ENCODE results near the gene INPP5F.
"Not testable (repeated sequence)": the region's sequence is repeated elsewhere in the genome, so short reads cannot be mapped to it uniquely, and the experiment has no call there.

The INPP5F gene

GRCh38 chr10:119707331-119707730 lies 18.5 kb upstream of the INPP5F start:
- not testable (repeated sequence) for FAIRE-seq

GRCh38 chr10:119710935-119711334 lies 14.9 kb upstream of the INPP5F start:
- not testable (repeated sequence) for FAIRE-seq

GRCh38 chr10:119713744-119714483 lies 11.9 kb upstream of the INPP5F start:
- FAIRE-seq, result no peak

GRCh38 chr10:119714484-119714816 lies 11.4 kb upstream of the INPP5F start:
- no peak for FAIRE-seq

GRCh38 chr10:119715628-119716505 lies 10.0 kb upstream of the INPP5F start:
- FAIRE-seq, result no peak

- no peak for FAIRE-seq
Measured at GRCh38 chr10:119723161-119723560, 2.7 kb upstream of the INPP5F start.

- no peak for FAIRE-seq
Measured at GRCh38 chr10:119723624-119724023, 2.2 kb upstream of the INPP5F start.

- no peak for FAIRE-seq
Measured at GRCh38 chr10:119724593-119725516, 995 bp upstream of the INPP5F start.

DNA sequence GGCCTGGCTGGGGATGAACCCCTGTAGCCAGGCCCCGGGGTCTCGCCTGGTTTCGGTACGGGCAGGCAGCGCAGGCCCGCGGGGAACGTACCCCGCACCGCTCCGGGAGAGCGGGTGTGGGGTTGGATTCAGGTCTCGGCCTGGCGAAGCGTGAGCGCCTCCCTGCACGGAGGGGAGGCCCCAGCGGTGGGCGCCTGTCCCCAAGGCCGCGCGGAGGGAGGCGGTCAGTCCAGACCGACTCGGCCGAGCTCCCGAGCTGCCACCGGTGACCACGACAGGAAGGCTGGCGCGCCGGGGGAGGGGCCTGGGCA lies 378 bp upstream of the INPP5F start:
- no peak for FAIRE-seq

- no peak for FAIRE-seq
Measured at GRCh38 chr10:119726676-119727261, 919 bp downstream of the INPP5F start.

DNA sequence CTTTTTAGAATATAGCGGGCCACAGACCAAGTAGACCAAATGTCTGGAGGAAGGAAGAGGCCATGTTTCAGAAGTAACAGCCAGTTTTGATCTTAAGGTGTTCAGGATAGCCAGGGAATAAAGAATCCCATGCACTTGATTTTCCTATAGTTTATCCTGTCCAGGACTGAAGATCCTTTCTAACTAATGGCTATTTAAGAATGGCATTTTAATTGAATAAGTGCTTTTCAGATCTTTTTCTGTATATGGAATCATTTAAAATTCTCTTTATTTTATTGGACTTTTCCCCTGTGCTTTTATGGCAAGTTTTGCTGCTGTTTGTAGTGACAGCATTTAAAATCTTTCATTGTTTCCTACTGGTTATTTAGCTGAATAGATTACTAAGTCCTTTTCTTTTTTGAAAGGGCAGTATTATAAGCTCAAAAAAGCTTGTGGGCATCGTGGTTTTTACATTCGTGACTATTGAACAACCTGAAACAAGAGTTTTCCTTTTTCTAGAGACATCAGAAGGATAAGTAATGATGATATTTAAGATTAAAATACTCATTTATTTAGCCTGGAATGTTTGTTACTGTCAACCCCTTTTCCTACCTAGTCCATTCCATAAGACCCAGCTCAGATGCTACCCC lies 2.4 kb downstream of the INPP5F start:
- no peak for FAIRE-seq

DNA sequence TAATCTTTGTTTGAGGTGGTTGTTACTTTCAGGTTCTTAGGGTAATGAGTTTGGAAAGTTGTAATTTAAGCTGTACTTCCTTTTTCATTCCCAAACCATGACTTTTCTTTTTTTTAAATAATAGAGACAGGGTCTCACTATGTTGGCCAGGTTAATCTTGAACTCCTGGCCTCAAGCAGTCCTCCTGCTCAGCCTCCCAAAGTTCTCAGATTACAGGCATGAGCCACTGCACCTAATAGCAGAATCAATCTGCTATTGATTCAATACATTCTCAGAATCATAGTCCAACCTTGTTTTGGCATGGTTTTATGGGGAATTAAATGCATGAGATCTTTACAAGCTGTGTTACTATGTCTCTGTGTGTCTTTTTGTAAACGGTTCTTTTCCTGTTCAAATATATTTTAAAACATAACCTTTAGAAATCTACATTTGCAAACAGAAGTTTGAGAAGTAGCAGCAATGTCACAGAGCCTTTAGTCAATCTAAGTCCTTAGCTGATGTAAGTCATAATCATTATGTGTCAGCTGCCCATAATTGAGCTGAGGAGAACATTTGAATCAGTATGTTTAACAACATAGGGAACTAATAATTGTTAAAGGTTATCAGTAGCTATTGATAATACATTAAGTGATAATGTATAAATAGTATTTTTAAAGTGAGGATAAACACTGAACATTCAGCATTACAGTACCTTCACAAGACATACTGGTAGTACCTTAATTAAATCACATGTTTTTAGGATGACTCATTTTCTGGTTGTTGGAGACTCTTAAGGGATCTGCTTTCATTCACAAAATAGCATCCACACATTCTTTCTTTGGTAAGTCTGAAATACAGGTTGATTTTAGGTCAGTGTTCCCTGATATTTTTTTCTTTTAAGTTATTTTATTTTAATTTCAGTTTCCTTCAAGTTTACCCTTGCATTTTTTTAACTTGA lies 8.8 kb downstream of the INPP5F start:
- FAIRE-seq, result peak; percentile 96

GRCh38 chr10:119735451-119735850 lies 9.6 kb downstream of the INPP5F start:
- no peak for FAIRE-seq

GRCh38 chr10:119736220-119736619 lies 10.4 kb downstream of the INPP5F start:
- no peak for FAIRE-seq

GRCh38 chr10:119737039-119737663 lies 11.3 kb downstream of the INPP5F start:
- FAIRE-seq, result no peak

DNA sequence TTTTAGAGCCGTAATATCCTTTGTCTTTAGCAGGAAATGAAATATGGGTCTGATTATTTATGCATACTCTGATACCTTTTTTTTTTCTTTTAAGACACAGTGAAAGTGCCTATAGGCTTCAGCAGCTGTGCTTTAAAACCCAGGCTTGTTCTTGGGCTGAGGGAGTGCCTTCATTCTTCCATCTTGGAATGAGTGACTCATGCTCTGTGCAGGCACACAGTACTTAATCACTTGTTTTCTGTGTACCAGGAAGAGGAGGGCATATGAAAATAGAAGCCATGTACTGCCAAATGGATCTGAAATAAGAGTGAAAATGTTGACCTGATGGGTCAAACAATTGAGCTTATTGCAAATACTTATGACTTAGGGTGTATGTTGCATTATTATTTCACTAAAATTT lies 12.0 kb downstream of the INPP5F start:
- FAIRE-seq, result peak; percentile 87

- no peak for FAIRE-seq
Measured at GRCh38 chr10:119738962-119739361, 13.1 kb downstream of the INPP5F start.

DNA sequence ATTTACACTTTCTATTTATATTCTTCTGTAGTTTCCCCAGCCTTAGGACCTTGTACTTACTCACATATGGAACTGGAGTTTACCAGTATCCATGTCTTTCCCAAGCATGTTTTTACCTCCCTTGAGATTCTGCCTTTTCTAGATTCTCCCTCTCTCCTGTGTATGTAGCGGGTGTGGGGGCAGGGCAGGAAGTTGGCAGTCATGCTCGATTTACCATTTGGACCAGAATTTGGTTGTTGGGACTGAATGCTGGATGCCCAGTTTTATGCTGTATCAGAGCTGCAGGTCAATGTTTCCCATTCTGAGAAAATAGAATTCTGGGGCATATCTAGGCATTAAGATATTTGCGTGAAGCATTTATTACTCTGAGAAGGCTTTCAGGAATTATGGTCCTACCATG lies 14.2 kb downstream of the INPP5F start:
- FAIRE-seq, result no peak

GRCh38 chr10:119742947-119743648 lies 17.2 kb downstream of the INPP5F start:
- FAIRE-seq, result no peak

DNA sequence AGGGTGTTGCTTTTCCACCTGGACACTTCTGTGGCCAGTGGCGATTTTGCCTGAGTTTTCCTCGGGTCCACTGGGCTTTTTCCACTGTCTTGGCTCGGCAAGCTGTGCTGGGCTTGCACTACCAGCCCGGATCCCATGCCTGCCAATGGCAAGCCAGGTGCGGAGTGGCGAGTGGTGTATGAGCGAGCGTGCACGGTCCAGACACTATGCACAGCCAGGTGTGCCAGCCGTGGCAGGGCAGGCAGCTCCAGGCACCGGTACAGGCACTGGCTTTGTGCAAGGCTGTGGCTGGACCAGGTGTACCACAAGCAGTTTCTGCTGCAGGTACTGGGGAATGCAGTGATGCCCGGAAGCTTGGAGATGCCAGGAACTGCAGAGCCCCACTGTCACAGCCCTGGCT lies 22.1 kb downstream of the INPP5F start:
- no peak for FAIRE-seq
